ENCODE results near the gene SYNE2.

The SYNE2 gene

DNA sequence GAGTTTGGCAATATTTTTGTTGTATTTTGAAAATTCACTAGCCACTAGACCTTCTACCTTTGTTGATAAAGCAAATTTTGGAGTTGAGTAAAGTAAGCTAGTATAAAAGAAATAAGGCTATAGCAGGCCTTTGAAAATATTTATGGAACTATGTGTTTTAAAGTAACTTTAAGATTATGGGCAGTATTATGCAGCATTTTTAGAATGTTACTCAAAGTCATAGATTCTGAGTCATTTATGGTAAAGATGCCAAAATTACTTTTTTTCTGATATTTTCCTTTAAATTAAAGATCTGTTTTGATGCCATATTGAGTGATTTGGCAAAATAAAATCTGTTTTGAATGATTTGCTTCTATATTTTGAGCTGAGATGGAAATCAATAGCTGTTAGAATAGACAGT is 57.2 kb downstream of the SYNE2 start:
- in situ Hi-C loops (cut with HindIII; ENCODE audit: low sequenced_read_pairs): no loop called here
- TF ChIP-seq, protein P1, sequence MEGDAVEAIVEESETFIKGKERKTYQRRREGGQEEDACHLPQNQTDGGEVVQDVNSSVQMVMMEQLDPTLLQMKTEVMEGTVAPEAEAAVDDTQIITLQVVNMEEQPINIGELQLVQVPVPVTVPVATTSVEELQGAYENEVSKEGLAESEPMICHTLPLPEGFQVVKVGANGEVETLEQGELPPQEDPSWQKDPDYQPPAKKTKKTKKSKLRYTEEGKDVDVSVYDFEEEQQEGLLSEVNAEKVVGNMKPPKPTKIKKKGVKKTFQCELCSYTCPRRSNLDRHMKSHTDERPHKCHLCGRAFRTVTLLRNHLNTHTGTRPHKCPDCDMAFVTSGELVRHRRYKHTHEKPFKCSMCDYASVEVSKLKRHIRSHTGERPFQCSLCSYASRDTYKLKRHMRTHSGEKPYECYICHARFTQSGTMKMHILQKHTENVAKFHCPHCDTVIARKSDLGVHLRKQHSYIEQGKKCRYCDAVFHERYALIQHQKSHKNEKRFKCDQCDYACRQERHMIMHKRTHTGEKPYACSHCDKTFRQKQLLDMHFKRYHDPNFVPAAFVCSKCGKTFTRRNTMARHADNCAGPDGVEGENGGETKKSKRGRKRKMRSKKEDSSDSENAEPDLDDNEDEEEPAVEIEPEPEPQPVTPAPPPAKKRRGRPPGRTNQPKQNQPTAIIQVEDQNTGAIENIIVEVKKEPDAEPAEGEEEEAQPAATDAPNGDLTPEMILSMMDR (IDR thresholded peaks at IDR 0.05; ENCODE audit: low read depth, low read length): no peak
- no peak overlapping the region for H3K4me3 ChIP-seq (ENCODE audit: low read depth, low read length)
- no peak for DNase-seq (ENCODE audit: low read depth, low spot score)

DNA sequence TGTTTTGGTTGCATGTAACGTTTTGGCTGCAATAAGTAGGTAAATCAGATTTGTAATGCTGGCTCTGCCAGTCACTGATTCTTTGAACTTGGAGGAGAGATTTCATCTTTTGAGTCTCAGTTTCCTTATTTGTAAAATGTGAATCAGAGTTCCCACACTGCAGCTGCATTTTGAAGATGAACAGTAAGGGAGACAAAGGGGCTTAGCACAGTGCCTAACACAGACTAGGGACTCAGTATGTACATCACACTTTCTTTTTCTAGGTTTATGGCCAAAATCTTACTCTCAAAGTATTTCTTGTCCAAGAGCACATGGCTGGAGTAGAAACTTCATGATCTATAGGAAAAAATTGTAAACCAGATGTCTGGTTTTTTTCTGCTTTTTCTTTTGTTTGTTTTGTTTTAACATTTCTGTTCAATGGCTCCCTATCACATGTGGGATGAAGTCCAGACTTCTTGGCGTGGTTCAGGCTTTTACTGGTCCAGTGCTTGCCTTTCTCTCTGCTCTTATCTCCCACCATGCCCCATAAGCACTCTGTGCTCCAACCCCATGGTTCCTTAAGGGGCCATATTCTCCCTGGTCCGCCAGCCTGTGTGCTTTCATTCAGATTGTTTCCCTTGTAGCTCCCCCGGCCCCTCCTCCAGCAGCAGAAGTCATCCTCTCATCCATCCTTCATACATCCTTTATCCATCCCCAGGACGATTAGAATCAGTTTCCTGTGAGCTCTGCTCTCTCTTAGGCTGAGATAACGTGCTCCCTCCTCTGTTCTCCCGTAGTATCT is 58.0 kb downstream of the SYNE2 start:
- no peak for DNase-seq (ENCODE audit: low read depth, low spot score)
- in situ Hi-C loops (cut with HindIII; ENCODE audit: low sequenced_read_pairs): no loop called here
- TF ChIP-seq, protein P1 (IDR thresholded peaks at IDR 0.05; ENCODE audit: low read depth, low read length): no peak
- no peak overlapping the region for H3K4me3 ChIP-seq (ENCODE audit: low read depth, low read length)

DNA sequence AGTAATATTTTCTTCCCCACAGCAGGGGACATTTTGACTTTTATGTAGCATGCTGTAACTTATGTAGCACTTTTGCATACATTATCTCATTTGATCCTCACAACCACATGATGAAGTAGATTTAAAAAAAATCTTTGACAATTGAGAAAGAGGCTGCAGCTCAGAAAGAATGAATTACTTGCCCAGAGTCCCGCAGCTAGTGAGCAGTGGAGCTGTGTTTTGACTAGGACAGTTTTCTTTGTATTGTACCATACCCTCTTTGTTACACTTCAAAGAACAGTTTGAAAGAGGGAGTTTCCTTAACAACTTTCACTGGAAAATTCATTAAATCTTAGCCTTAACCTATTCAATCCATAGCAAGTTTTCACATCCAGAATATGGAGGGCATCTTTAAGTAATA is 58.6 kb downstream of the SYNE2 start:
- DNase-seq (ENCODE audit: low read depth, low spot score): no peak
- in situ Hi-C loops (cut with HindIII; ENCODE audit: low sequenced_read_pairs): no loop called here
- TF ChIP-seq, protein P1 (IDR thresholded peaks at IDR 0.05; ENCODE audit: low read depth, low read length): no peak
- no peak overlapping the region for H3K4me3 ChIP-seq (ENCODE audit: low read depth, low read length)

DNA sequence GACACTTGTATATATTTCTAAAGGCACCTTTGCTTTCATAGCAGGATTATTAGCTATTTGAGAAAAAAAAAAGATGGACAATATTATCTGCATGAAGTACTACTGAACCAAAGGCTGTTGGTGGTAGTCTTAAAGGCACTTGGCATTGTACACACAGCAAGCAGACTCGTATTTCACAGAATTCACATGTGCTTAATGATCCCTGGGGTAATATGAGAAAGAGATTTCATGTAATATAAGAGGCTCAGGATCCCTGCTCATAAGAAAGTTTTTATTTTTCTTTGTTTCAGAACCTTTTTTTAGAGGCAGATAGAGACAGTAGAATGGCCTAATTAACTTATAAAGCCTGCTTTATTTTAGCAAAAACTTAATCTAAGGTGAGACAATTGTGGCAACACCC is 59.5 kb downstream of the SYNE2 start:
- in situ Hi-C loops (cut with HindIII; ENCODE audit: low sequenced_read_pairs): no loop called here

DNA sequence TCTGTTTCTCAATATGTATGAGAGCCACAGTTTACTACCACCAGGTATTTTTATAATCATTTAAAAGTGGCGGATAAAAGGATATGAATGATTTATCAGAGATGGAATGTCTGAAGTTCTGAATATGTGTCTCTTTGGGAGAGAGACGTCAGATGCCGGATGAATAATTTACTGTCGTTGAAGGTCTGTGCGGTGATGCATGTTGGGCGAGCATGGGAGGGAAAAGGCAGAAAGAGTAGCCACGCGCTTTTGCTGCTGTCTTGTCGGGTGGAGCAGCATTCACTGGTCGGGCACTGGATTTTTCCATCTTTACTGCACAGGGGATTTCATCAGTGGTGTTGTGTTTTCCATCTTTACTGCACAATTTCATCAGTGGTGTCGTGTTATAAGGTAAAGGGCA is 65.6 kb downstream of the SYNE2 start:
- in situ Hi-C loops (cut with HindIII; ENCODE audit: low sequenced_read_pairs): no loop called here

More for the DNA sequence above, 59.5 kb downstream of the SYNE2 start:
- TF ChIP-seq, protein P1 (IDR thresholded peaks at IDR 0.05; ENCODE audit: low read depth, low read length): no peak
- no peak for DNase-seq (ENCODE audit: low read depth, low spot score)
- H3K4me3 ChIP-seq (ENCODE audit: low read depth, low read length): no peak overlapping the region

DNA sequence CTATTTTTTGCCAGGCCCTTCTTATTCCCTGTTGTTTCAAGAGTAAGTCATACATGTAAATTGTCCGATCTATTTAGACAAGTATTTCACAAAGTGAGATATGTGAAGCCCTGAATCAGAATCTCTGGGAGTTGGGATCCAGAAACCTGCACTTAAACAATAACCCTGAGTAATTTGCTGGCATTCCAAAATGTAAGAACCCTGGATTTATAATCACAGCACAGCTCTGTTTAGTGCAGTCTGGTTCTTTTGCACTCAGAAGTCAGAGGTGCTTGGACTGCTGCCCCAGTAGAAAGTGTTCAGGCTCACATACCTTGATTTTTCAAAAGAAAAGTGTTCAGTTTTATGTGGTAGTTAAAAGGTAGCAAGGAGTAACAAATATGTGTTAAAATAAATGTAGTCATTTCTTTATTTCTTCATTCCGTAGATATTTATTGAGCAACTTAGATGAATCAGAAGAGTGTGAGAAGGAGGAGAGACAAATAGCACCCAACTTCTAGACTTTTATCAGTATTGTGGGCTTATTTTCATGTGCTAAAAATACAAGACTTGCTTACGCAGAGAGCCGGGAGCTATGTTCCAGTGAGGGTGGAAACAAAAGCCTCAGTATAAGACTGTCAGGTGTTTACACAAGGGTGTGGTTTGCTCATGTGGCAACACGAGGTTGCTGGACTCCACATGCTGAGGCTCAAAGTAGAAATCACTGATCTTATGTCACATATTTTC is 70.1 kb downstream of the SYNE2 start:
- DNase-seq (ENCODE audit: low read depth, low spot score): no peak
- TF ChIP-seq, protein P1 (IDR thresholded peaks at IDR 0.05; ENCODE audit: low read depth, low read length): no peak
- H3K4me3 ChIP-seq (ENCODE audit: low read depth, low read length): no peak overlapping the region
- in situ Hi-C loops (cut with HindIII; ENCODE audit: low sequenced_read_pairs): no loop called here

More for the DNA sequence above, 65.6 kb downstream of the SYNE2 start:
- no peak for DNase-seq (ENCODE audit: low read depth, low spot score)
- TF ChIP-seq, protein P1 (IDR thresholded peaks at IDR 0.05; ENCODE audit: low read depth, low read length): no peak
- no peak overlapping the region for H3K4me3 ChIP-seq (ENCODE audit: low read depth, low read length)

All from astrocyte of the spinal cord (primary cell).